GM10266 (cell line): Measurements from ENCODE around the gene ZNF784.
"Not testable (repeated sequence)": the region's sequence is repeated elsewhere in the genome, so short reads cannot be mapped to it uniquely, and the experiment has no call there.

Experiments used
- DNase-seq: peaks from one replicate; pipeline ENCODE4 v3.0.0; 2012; ENCODE audit errors: extremely low spot score
- CTCF ChIP-seq: IDR thresholded peaks from 2 replicates; pipeline ENCODE4 v1.5.1; 2012; ENCODE audit warnings: mild to moderate bottlenecking, low read depth; ENCODE audit not compliant: control insufficient read depth, insufficient read depth; ENCODE audit errors: missing control alignments

Gene ZNF784

DNA sequence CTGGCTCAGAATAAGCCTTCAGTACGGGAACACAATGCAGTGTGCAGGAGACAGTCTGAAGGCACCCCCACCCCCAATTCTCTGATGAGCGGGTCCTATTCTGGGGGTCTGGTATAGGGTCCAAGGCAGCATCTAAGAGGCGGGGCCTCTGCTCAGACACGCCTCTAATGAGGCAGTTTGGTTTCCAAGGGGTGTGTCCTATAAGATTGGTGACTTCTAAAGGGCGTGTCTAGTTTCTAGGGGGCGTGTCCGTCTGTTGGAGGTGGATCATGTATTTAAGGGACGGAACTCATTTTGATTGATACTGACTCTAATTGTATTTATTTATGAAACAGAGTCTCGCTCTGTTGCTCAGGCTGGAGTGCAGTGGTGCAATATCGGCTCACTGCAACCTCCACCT, 33.7 kb downstream of the ZNF784 start:
- DNase-seq, result no peak
- TF ChIP-seq CTCF, result no peak

DNA sequence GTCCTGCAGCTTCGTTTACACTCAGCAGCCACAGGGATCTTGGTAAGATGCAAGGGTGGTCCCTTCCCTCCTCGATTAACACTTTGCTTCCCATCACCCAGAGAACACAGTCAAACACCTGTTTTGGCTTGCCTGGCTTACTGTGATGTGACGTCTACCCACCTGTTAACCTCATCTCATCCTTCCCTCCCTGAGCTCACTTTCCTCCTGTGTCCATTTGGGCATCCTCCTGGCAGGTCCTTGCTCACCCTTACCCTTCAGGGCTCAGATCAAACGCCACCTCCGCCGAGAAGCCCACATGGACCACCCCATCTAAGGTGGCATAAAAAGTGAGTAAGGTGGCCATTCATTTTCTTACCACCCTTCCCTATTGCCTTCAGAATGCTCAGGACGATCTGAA, 34.3 kb downstream of the ZNF784 start:
- no peak for DNase-seq
- no peak for TF ChIP-seq CTCF

GRCh38 chr19:55588738-55589137, 35.6 kb downstream of the ZNF784 start:
- DNase-seq, result no peak
- TF ChIP-seq CTCF, result no peak

GRCh38 chr19:55586976-55587668, 37.2 kb downstream of the ZNF784 start:
- peak; percentile 98 for DNase-seq
- TF ChIP-seq CTCF, result no peak

DNA sequence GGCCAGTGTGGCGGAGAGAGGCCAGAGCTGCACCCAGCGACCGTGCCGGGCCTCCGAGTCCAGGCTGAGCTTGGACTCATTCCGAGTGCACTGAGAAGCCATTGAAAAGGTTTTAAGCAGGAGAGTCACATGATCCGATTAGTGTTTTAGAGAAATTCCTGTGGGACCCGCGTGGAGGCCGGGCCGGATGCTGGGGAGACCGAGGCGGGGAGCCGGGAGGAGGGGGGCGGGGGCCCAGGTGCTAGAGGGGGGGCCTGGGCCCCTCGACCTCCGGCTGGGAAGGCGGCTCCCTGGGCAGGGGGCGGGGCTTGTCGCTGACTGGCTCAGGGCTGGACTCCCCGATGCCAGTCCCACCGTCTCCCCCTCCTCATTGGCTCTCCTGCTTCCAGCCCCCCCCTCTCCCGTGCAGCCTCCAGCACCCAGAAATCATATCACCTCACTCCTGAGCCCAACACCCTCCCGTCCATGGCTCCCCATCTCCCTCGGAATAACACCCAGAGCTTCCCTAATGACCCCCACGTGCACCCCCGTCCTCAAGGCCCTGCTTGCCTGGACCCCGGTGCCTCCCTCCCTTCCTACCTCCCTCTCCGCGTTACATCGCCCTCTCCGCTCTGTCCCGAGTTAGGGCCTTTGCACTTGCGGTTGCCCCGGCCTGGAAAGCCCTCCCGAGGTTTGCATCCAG, 38.6 kb downstream of the ZNF784 start:
- no peak for TF ChIP-seq CTCF
- DNase-seq, result peak; percentile 70

DNA sequence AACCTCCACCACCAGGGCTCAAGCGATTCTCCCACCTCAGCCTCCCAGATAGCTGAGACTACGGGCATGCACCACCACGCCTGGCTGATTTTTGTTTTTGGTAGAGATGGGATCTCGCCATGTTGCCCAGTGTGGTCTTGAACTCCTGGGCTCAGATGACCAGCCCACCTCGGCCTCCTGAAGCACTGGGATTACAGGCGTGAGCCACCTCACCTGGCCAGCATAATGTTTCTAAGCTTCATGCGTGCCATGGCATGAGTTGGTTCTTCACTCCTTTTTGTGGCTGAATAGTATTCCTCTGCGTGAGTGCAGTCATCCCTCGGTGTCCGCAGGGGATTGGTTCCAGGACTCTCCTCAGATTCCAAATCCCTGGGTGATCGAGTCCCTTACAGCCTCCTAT, 39.5 kb downstream of the ZNF784 start:
- no peak for DNase-seq
- TF ChIP-seq CTCF, result no peak

DNA sequence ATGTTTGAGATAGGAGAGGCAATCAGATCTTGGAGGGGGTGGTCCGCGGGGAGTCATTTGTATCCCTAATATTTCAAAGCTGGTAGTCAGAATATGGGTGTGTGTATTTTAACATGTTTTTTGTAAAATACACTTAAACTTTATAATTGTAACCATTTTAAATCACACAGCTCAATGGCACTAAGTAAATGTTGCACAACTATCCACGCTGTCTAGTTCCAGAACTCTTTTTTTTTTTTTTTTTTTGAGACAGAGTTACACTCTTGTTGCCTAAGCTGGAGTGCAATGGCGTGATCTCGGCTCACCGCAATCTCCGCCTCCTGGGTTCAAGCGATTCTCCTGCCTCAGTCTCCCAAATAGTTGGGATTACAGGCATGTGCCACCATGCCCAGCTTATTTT, 40.5 kb downstream of the ZNF784 start:
- DNase-seq, result not testable (repeated sequence)

- not testable (repeated sequence) for DNase-seq
Measured at GRCh38 chr19:55582284-55582683, 42.1 kb downstream of the ZNF784 start.
